ENCODE results near the gene ELOF1.

DNA sequence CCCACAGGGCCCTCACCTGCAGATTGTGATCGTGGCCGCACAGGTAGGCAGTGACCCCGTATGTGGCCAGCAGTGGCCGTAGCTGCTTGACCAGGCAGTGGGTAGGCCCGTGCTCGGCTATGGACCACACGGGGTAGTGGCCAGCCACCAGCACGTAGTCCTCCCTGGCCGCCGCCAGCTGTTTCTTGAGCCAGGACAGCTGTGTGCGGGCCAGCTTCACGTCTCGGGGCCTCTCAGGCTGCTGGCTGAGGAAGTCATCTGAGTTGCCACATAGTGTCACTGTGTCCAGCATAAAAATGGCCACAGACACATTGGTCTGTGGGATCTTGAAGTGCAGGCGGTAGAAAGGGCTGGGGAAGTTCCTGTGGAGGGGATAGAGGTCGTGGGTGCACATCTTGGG, 17.2 kb upstream of the ELOF1 start:
- no peak for TF ChIP-seq CTCF (IDR thresholded peaks at IDR 0.05)
- TF ChIP-seq YY1 (IDR thresholded peaks at IDR 0.05; ENCODE audit: low read depth), result no peak
- TF ChIP-seq EZH2phosphoT487 (IDR thresholded peaks at IDR 0.05; ENCODE audit: borderline replicate concordance, low read depth), result no peak
- no peak for TF ChIP-seq TAF1 (IDR thresholded peaks at IDR 0.05; ENCODE audit: borderline replicate concordance, low read depth, low read length)
- TF ChIP-seq EP300 (IDR thresholded peaks at IDR 0.05; ENCODE audit: borderline replicate concordance in 1 of 2, low read depth in 1 of 2, low read length in 1 of 2), result no peak
- TF ChIP-seq USF1 (IDR thresholded peaks at IDR 0.05; ENCODE audit: borderline replicate concordance, low read depth), result no peak
- no peak for TF ChIP-seq MXI1 (IDR thresholded peaks at IDR 0.05; ENCODE audit: low read depth, low read length)
- TF ChIP-seq USF2 (IDR thresholded peaks at IDR 0.05; ENCODE audit: borderline replicate concordance, low read depth, low read length), result no peak
- TF ChIP-seq FOSL2 (IDR thresholded peaks at IDR 0.05; ENCODE audit: borderline replicate concordance, low read depth), result no peak
- TF ChIP-seq REST (IDR thresholded peaks at IDR 0.05; ENCODE audit: low read depth, low read length), result no peak

All from SK-N-SH (cell line).